ENCODE measurements around the gene PCK2.

The PCK2 gene

GRCh38 chr14:24136684-24137528 is 42.8 kb downstream of the PCK2 start:
- Mint-ChIP-seq H3K9me3 (no peaks in the 10 kb centered on the region), H3K4me1 (peaks cover 64% of the 10 kb centered on the region), H3K4me3 (peak overlapping the region; percentile 98), H3K27me3 (peaks cover 2% of the 10 kb centered on the region), H3K36me3 (ENCODE audit: low read depth) (peaks cover 42% of the 10 kb centered on the region), H3K27ac (peak overlapping the region; percentile 90)
- no peak for ATAC-seq
- no peak for DNase-seq

- Mint-ChIP-seq H3K9me3 (no peaks in the 10 kb centered on the region), H3K4me1 (peaks cover 62% of the 10 kb centered on the region), H3K27me3 (peaks cover 2% of the 10 kb centered on the region), H3K27ac (peak overlapping the region; percentile 90), H3K4me3 (peak overlapping the region; percentile 98), H3K36me3 (ENCODE audit: low read depth) (peaks cover 46% of the 10 kb centered on the region)
- no peak for DNase-seq
- ATAC-seq = no peak
Observed at GRCh38 chr14:24137529-24138395, 43.7 kb downstream of the PCK2 start.

- H3K4me1 Mint-ChIP-seq = peaks cover 66% of the 10 kb centered on the region
- no peak for ATAC-seq
- DNase-seq = no peak
- H3K9me3 Mint-ChIP-seq = no peaks in the 10 kb centered on the region
- H3K27me3 Mint-ChIP-seq = peaks cover 2% of the 10 kb centered on the region
- H3K36me3 Mint-ChIP-seq (ENCODE audit: low read depth) = peaks cover 51% of the 10 kb centered on the region
- H3K27ac Mint-ChIP-seq = peak overlapping the region; percentile 77
- H3K4me3 Mint-ChIP-seq = peak overlapping the region; percentile 98
Observed at GRCh38 chr14:24138396-24139271, 44.5 kb downstream of the PCK2 start.

- no peak for DNase-seq
- Mint-ChIP-seq H3K27ac (peak overlapping the region; percentile 38), H3K4me3 (peak overlapping the region; percentile 98), H3K36me3 (ENCODE audit: low read depth) (peaks cover 59% of the 10 kb centered on the region), H3K4me1 (peaks cover 73% of the 10 kb centered on the region), H3K9me3 (no peaks in the 10 kb centered on the region), H3K27me3 (peaks cover 2% of the 10 kb centered on the region)
- ATAC-seq = no peak
Observed at GRCh38 chr14:24139272-24139934, 45.3 kb downstream of the PCK2 start.

GRCh38 chr14:24141097-24141880 is 47.2 kb downstream of the PCK2 start, which contains the start of gene EMC9:
Gene EMC9, minus strand, starts transcription at chr14:24141591. Its CDS starts 287 bp downstream, at chr14:24141304.
- Mint-ChIP-seq H3K27me3 (peaks cover 2% of the 10 kb centered on the region), H3K4me1 (peaks cover 83% of the 10 kb centered on the region), H3K27ac (peak within 1 kb of the TSS; percentile 93), H3K4me3 (peak within 1 kb of the TSS; percentile 98), H3K9me3 (no peaks in the 10 kb centered on the region), H3K36me3 (ENCODE audit: low read depth) (peaks cover 76% of the 10 kb centered on the region)
- DNase-seq = peak; percentile 99
- ATAC-seq = peak; percentile 86

DNA sequence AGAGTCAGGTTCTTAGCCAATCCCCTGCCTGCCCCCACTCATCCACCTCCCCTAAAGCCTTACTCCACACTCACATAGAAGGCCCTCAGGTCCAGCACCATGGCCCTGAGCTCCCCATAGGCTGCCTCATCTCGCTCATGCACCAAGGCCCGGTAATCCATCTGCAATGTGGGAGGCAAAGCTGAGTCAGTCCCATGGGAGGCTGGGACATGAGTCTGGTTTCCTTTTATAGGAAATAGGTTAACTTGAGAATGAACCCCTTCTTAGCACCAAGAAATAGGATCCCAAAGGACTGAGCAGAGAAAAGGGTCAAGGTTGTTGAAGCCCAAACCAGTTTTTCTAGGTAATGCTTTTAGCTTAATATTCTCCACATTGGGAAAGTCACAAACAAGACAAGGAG is 49.4 kb downstream of the PCK2 start:
- ATAC-seq (no peak), DNase-seq (no peak)
- Mint-ChIP-seq H3K9me3 (no peaks in the 10 kb centered on the region), H3K27ac (peak overlapping the region; percentile 99), H3K4me1 (peaks cover 69% of the 10 kb centered on the region), H3K27me3 (peaks cover 2% of the 10 kb centered on the region), H3K36me3 (ENCODE audit: low read depth) (peaks cover 62% of the 10 kb centered on the region), H3K4me3 (peak overlapping the region; percentile 10)

GRCh38 chr14:24144451-24144850 is 50.3 kb downstream of the PCK2 start:
- Mint-ChIP-seq H3K9me3 (no peaks in the 10 kb centered on the region), H3K27me3 (peaks cover 2% of the 10 kb centered on the region), H3K4me1 (peaks cover 69% of the 10 kb centered on the region), H3K4me3 (peak overlapping the region; percentile 95), H3K27ac (peak overlapping the region; percentile 99), H3K36me3 (ENCODE audit: low read depth) (peaks cover 60% of the 10 kb centered on the region)
- no peak for DNase-seq
- no peak for ATAC-seq

GRCh38 chr14:24145219-24145618 is 51.1 kb downstream of the PCK2 start:
- peaks cover 2% of the 10 kb centered on the region for H3K27me3 Mint-ChIP-seq
- ATAC-seq = no peak
- H3K27ac Mint-ChIP-seq = peak overlapping the region; percentile 99

DNA sequence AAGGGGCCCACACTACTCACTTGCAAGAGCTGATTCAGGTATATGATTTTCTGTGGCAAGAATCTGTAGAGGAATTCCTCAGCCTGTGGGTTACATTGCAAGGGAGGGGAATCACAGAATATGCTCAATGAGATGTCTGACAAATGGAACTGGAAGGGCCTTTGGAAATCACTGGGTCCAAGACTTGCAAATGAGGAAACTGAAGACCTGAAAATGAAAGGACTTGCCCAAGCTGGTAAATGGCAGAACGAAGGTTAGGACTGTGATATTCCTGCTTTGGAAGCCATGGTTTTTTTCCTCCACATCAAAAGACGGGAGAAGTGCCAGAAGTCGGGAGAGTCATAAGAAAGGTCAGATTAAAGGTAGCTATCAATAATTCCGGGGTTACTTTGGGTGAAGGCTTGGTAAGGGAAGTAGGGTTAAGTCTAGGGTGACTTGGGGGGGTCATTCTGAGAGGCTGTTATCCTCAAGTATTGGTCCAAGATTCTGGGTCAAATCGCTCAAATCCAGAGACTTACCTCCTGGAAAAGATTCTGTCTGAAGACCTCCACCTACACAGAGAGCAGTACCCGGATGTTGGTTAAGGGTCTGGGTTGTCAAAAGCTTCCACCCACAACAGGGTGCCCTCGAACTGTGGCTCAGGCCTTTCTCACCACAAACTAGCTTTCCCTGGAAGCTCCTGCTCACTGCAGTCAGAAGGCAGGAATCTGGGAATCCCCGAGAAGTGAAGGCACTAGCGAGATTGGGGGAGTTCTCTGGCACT is 51.8 kb downstream of the PCK2 start:
- Mint-ChIP-seq H3K4me3 (peak overlapping the region; percentile 95), H3K27me3 (peaks cover 2% of the 10 kb centered on the region), H3K27ac (peak overlapping the region; percentile 99), H3K4me1 (peaks cover 68% of the 10 kb centered on the region), H3K36me3 (ENCODE audit: low read depth) (peaks cover 60% of the 10 kb centered on the region), H3K9me3 (no peaks in the 10 kb centered on the region)
- DNase-seq (no peak), ATAC-seq (no peak)

More at GRCh38 chr14:24145219-24145618, 51.1 kb downstream of the PCK2 start:
- no peaks in the 10 kb centered on the region for H3K9me3 Mint-ChIP-seq
- no peak for DNase-seq
- H3K4me1 Mint-ChIP-seq = peaks cover 68% of the 10 kb centered on the region
- peak overlapping the region; percentile 95 for H3K4me3 Mint-ChIP-seq
- peaks cover 59% of the 10 kb centered on the region for H3K36me3 Mint-ChIP-seq (ENCODE audit: low read depth)

GRCh38 chr14:24146453-24146977 is 52.4 kb downstream of the PCK2 start, which contains the start of gene PSME2:
Gene PSME2, minus strand, starts transcription at chr14:24146610. Its CDS starts 29 bp downstream, at chr14:24146581.
- Mint-ChIP-seq H3K9me3 (no peaks in the 10 kb centered on the region), H3K36me3 (ENCODE audit: low read depth) (peaks cover 61% of the 10 kb centered on the region), H3K4me1 (peaks cover 65% of the 10 kb centered on the region), H3K27me3 (peaks cover under 1% of the 10 kb centered on the region), H3K4me3 (peak within 1 kb of the TSS; percentile 95), H3K27ac (peak within 1 kb of the TSS; percentile 99)
- ATAC-seq (peak; percentile 81), DNase-seq (peak; percentile 95)

DNA sequence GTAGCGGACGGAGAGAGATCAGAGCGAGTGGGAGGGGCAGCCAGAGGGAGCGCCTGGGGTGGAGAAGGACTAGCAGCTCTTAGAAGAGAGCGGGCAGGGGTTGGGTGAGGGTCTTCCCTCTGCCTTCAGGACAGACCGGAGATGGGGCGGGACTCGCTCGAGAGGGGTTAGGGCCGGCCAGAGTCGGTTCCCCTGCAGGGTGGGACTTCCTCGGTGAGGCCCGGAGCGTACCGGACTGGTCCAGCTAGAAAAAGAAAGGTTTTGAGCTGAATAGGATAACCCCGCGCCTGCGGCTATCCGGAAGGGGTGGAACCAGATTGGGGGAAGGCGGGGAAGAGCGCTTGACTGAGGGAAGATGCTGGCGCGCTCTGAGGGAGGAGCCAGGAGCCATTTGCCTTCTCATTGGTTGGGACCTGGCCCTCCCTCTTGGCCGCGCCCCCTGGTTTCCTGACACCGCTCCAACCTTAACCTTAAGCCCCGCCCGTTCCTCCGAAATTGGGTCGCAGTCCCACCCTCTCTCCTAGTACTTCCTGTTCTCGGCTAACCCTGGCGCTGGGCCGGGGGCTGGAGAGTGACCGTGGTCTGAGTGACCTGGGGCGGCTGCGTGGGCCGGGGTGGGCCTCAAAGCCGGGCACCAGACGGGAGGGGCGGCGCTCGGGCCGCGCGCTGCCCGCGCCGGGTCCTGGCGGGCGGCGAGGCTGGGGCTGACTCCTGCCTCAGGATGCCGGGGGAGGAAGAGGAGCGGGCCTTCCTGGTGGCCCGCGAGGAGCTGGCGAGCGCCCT is 53.1 kb downstream of the PCK2 start, which contains the start of gene RNF31:
Gene RNF31, plus strand, starts transcription at position 521 of the 783 bp plus-strand sequence. Its CDS starts 201 bp downstream, at position 722.
- peak within 1 kb of the TSS; percentile 95 for H3K4me3 Mint-ChIP-seq
- ATAC-seq (peak; percentile 87), DNase-seq (peak; percentile 99)
- peaks cover 59% of the 10 kb centered on the region for H3K4me1 Mint-ChIP-seq
- no peaks in the 10 kb centered on the region for H3K9me3 Mint-ChIP-seq
- H3K27me3 Mint-ChIP-seq = no peaks in the 10 kb centered on the region
- peak within 1 kb of the TSS; percentile 99 for H3K27ac Mint-ChIP-seq
- H3K36me3 Mint-ChIP-seq (ENCODE audit: low read depth) = peaks cover 61% of the 10 kb centered on the region
